ENCODE results near the gene ATP2B1.

- no peak for TF ChIP-seq CTCF (IDR thresholded peaks at IDR 0.05)
- no peak for TF ChIP-seq EZH2 (IDR thresholded peaks at IDR 0.05; ENCODE audit: borderline replicate concordance, insufficient read depth, low read depth, low read length, poor library complexity, severe bottlenecking)
Measured at GRCh38 chr12:89671469-89671868, 37.2 kb downstream of the ATP2B1 start.
